ENCODE measurements around the gene KDM7A.

GRCh38 chr7:140067052-140067451 is 109.7 kb downstream of the KDM7A start:
- TF ChIP-seq PAX5 (IDR thresholded peaks at IDR 0.05; ENCODE audit: borderline replicate concordance, low read depth, low read length) (no peak), FOXM1 (IDR thresholded peaks at IDR 0.05; ENCODE audit: low read depth, low read length) (no peak), ATF7 (IDR thresholded peaks at IDR 0.05; ENCODE audit: low read depth) (no peak), CTCF (IDR thresholded peaks at IDR 0.05 in 2 of 3, conservative IDR thresholded peaks at IDR 0.05 in 1 of 3; ENCODE audit: control insufficient read depth in 2 of 3, extremely low read depth in 1 of 3, insufficient read depth in 1 of 3, low read depth in 3 of 3, low read length in 3 of 3) (no peak), SRF (IDR thresholded peaks at IDR 0.05; ENCODE audit: low read depth in 2 of 2, low read length in 2 of 2) (no peak), PAX8 (IDR thresholded peaks at IDR 0.05) (no peak), POLR2AphosphoS2 (IDR thresholded peaks at IDR 0.05; ENCODE audit: low read depth, low read length) (no peak), REST (IDR thresholded peaks at IDR 0.05; ENCODE audit: low read depth, low read length) (no peak)

Measured in GM12878 (cell line).